ENCODE results near the gene PLA2G12B. TPM values are rescaled to one million over a fixed set of nuclear protein-coding genes. Genes with fewer than 3 reads are reported as not detected.

The PLA2G12B gene
- total and polyA plus RNA-seq, 4 donors: 0.15 to 2.3 (median 1.3) TPM

- Histone ChIP-seq H3K36me3 (ENCODE audit: control insufficient read depth in 4 of 4, insufficient read depth in 4 of 4, low read length in 4 of 4) (no peaks in the 10 kb centered on the region), H3K9ac (ENCODE audit: insufficient read depth in 1 of 2, low read length in 2 of 2) (no peak overlapping the region), H3K9me3 (ENCODE audit: control insufficient read depth in 4 of 4, insufficient read depth in 3 of 4, low read length in 3 of 4) (no peaks in the 10 kb centered on the region), H3K4me3 (no peak overlapping the region), H3K27me3 (ENCODE audit: control insufficient read depth in 3 of 3, insufficient read depth in 3 of 3, low read length in 2 of 3) (no peaks in the 10 kb centered on the region), H3K27ac (ENCODE audit: low read depth in 1 of 2, low read length in 1 of 2) (no peak overlapping the region), H3K4me1 (ENCODE audit: control insufficient read depth in 5 of 5, insufficient read depth in 5 of 5, low read length in 5 of 5) (no peaks in the 10 kb centered on the region)
- DNase-seq (no peak), ATAC-seq (ENCODE audit: insufficient read depth, low FRiP score) (no peak)
- no peak for TF ChIP-seq CTCF (IDR thresholded peaks at IDR 0.05; ENCODE audit: control extremely low read depth, extremely low read depth)
- WGBS, 2 donors: 89 to 90% methylated on average over 20 of the region's 20 CpGs
These were observed 22.2 kb downstream of the PLA2G12B start for GRCh38 chr10:72932259-72933015.

- DNase-seq: no peak
- no peaks in the 10 kb centered on the region for H3K4me1 ChIP-seq (ENCODE audit: control insufficient read depth in 5 of 5, insufficient read depth in 5 of 5, low read length in 5 of 5)
- H3K4me3 ChIP-seq: no peak overlapping the region
- no peaks in the 10 kb centered on the region for H3K9me3 ChIP-seq (ENCODE audit: control insufficient read depth in 4 of 4, insufficient read depth in 3 of 4, low read length in 3 of 4)
- no peaks in the 10 kb centered on the region for H3K36me3 ChIP-seq (ENCODE audit: control insufficient read depth in 4 of 4, insufficient read depth in 4 of 4, low read length in 4 of 4)
- no peaks in the 10 kb centered on the region for H3K27me3 ChIP-seq (ENCODE audit: control insufficient read depth in 3 of 3, insufficient read depth in 3 of 3, low read length in 2 of 3)
- no peak for TF ChIP-seq CTCF (IDR thresholded peaks at IDR 0.05; ENCODE audit: control extremely low read depth, extremely low read depth)
- ATAC-seq (ENCODE audit: insufficient read depth, low FRiP score): no peak
- no peak overlapping the region for H3K9ac ChIP-seq (ENCODE audit: insufficient read depth in 1 of 2, low read length in 2 of 2)
- no peak overlapping the region for H3K27ac ChIP-seq (ENCODE audit: low read depth in 1 of 2, low read length in 1 of 2)
- 89 to 97% methylated on average over 2 of the region's 2 CpGs for WGBS, 2 donors
These were observed 24.3 kb downstream of the PLA2G12B start for GRCh38 chr10:72930276-72930675.

- Histone ChIP-seq H3K9ac (ENCODE audit: insufficient read depth in 1 of 2, low read length in 2 of 2) (no peak overlapping the region), H3K27me3 (ENCODE audit: control insufficient read depth in 3 of 3, insufficient read depth in 3 of 3, low read length in 2 of 3) (no peaks in the 10 kb centered on the region), H3K9me3 (ENCODE audit: control insufficient read depth in 4 of 4, insufficient read depth in 3 of 4, low read length in 3 of 4) (no peaks in the 10 kb centered on the region), H3K4me3 (no peak overlapping the region), H3K27ac (ENCODE audit: low read depth in 1 of 2, low read length in 1 of 2) (no peak overlapping the region), H3K4me1 (ENCODE audit: control insufficient read depth in 5 of 5, insufficient read depth in 5 of 5, low read length in 5 of 5) (peaks cover 0 to under 1% (median 0%) of the 10 kb centered on the region in 5 donors), H3K36me3 (ENCODE audit: control insufficient read depth in 4 of 4, insufficient read depth in 4 of 4, low read length in 4 of 4) (no peaks in the 10 kb centered on the region)
- DNase-seq (no peak), ATAC-seq (ENCODE audit: insufficient read depth, low FRiP score) (no peak)
- TF ChIP-seq CTCF (IDR thresholded peaks at IDR 0.05; ENCODE audit: control extremely low read depth, extremely low read depth): no peak
- 95% methylated on average over 5 of the region's 5 CpGs for WGBS, 2 donors
These were observed 25.8 kb downstream of the PLA2G12B start for GRCh38 chr10:72928798-72929197.
